H1 (cell line): ENCODE results near the gene PRR5L. TPM values are rescaled to one million over a fixed set of nuclear protein-coding genes. Genes with fewer than 3 reads are reported as not detected.

Experiments used
- CTCF ChIA-PET: fragments of 300-600 bp; sonication (Branson Sonifier 250); formaldehyde crosslinking; loops from one replicate; lab custom pipeline; 2021; ENCODE audit not compliant: partially characterized antibody; lab: Charles Lee
- POLR2A ChIA-PET: fragments of 300-600 bp; sonication (Branson Sonifier 250); formaldehyde crosslinking; loops from one replicate; lab custom pipeline; 2021; ENCODE audit warnings: inconsistent platforms; ENCODE audit not compliant: partially characterized antibody; lab: Charles Lee
- DNase-seq, 2 experiments: peaks; one replicate each; pipeline versions ENCODE4 v3.0.0 to v3.0.0-alpha.2; 2010 to 2022; ENCODE audit warnings: low spot score in 2 of 2, low read depth in 1 of 2, mixed read lengths in 1 of 2
- FAIRE-seq: peaks from 2 replicates; lab custom pipeline; 2011; peaks lifted over from hg19 to GRCh38; lab: Jason Lieb, UNC
- H2AFZ ChIP-seq: 2 replicates; pipeline ENCODE4 v1.8.1; 2012; ENCODE audit warnings: low read length, inconsistent platforms
- H2AK5ac ChIP-seq: 2 replicates; pipeline ENCODE4 v1.6.1; 2013; ENCODE audit warnings: low read depth, low read length
- H2BK120ac ChIP-seq: replicated peaks from 2 replicates; pipeline ENCODE3; 2013; ENCODE audit warnings: low read depth, low read length, inconsistent platforms
- H2BK12ac ChIP-seq: 2 replicates; pipeline ENCODE4 v1.6.1; 2013; ENCODE audit warnings: low read depth, low read length
- H2BK15ac ChIP-seq: 2 replicates; pipeline ENCODE4 v1.6.1; 2013; ENCODE audit warnings: low read length
- H2BK20ac ChIP-seq: 2 replicates; pipeline ENCODE4 v1.6.1; 2013; ENCODE audit warnings: low read length
- H2BK5ac ChIP-seq: 2 replicates; pipeline ENCODE4 v1.6.1; 2013; ENCODE audit warnings: low read depth, low read length
- H3K14ac ChIP-seq: 2 replicates; pipeline ENCODE4 v1.6.1; 2013; ENCODE audit warnings: inconsistent platforms; ENCODE audit not compliant: insufficient read length
- H3K18ac ChIP-seq: 2 replicates; pipeline ENCODE4 v1.6.1; 2013; ENCODE audit warnings: low read length; ENCODE audit errors: extremely low read depth
- H3K23ac ChIP-seq: 2 replicates; pipeline ENCODE4 v1.6.1; 2013; ENCODE audit warnings: inconsistent platforms; ENCODE audit not compliant: insufficient read length
- H3K23me2 ChIP-seq: 2 replicates; pipeline ENCODE4 v1.6.1; 2013; ENCODE audit warnings: low read depth, low read length
- H3K27ac ChIP-seq: 2 replicates; pipeline ENCODE4 v1.6.1; 2011; ENCODE audit warnings: low read depth, low read length, inconsistent platforms
- H3K27me3 ChIP-seq, 4 experiments: replicated peaks in 1 of 4; 1 replicate in 1 of 4; 2 replicates in 3 of 4; pipeline versions ENCODE4 v1.6.1 to v1.8.1; 2011 to 2013; ENCODE audit warnings: low read length in 3 of 4, mild to moderate bottlenecking in 3 of 4, inconsistent platforms in 2 of 4, mixed read lengths in 2 of 4, moderate library complexity in 1 of 4; ENCODE audit not compliant: control insufficient read depth in 3 of 4, insufficient read depth in 3 of 4; ENCODE audit errors: extremely low read depth in 1 of 4
- H3K36me3 ChIP-seq, 4 experiments: 2 replicates each; pipeline versions ENCODE4 v1.6.1 to v1.8.1; 2011 to 2013; ENCODE audit warnings: mild to moderate bottlenecking in 4 of 4, low read length in 3 of 4, moderate library complexity in 2 of 4, control low read depth in 1 of 4, inconsistent platforms in 1 of 4; ENCODE audit not compliant: insufficient read depth in 4 of 4, control insufficient read depth in 2 of 4
- H3K4ac ChIP-seq: replicated peaks from 2 replicates; pipeline ENCODE3; 2013; ENCODE audit warnings: low read length, low read depth, mixed read lengths, inconsistent platforms; ENCODE audit not compliant: insufficient read length
- H3K4me1 ChIP-seq, 4 experiments: replicated peaks in 1 of 4; 1 replicate in 1 of 4; 2 replicates in 3 of 4; pipeline versions ENCODE4 v1.6.1 to v1.8.1; 2011 to 2013; ENCODE audit warnings: low read length in 3 of 4, inconsistent platforms in 2 of 4, mixed read lengths in 1 of 4; ENCODE audit not compliant: insufficient read depth in 4 of 4, control insufficient read depth in 3 of 4
- H3K4me2 ChIP-seq, 2 experiments: 2 replicates each; pipeline versions ENCODE4 v1.6.1 to v1.8.1; 2011 to 2013; ENCODE audit warnings: low read depth in 2 of 2, low read length in 2 of 2, control low read depth in 1 of 2, inconsistent platforms in 1 of 2, mild to moderate bottlenecking in 1 of 2; ENCODE audit not compliant: insufficient read depth in 1 of 2
- H3K4me3 ChIP-seq, 4 experiments: fragments of 200-600, 300-600 bp in 1 of 4; sonication (generic), shearing (Covaris generic), sonication (Bioruptor Twin) in 1 of 4; 2 replicates each; pipeline versions ENCODE4 v1.5.1 to v1.8.1; 2011 to 2016; ENCODE audit warnings: low read length in 4 of 4, low read depth in 3 of 4, control low read depth in 2 of 4, inconsistent platforms in 2 of 4, mild to moderate bottlenecking in 2 of 4, mixed read lengths in 1 of 4, moderate library complexity in 1 of 4; ENCODE audit not compliant: insufficient read depth in 2 of 4; ENCODE audit errors: extremely low read depth in 1 of 4
- H3K56ac ChIP-seq: replicated peaks from 2 replicates; pipeline ENCODE3; 2013; ENCODE audit warnings: low read depth, mild to moderate bottlenecking, mixed read lengths, low read length, inconsistent platforms; ENCODE audit not compliant: insufficient read length
- H3K79me1 ChIP-seq: 2 replicates; pipeline ENCODE4 v1.6.1; 2013; ENCODE audit warnings: low read depth, low read length, control low read depth
- H3K79me2 ChIP-seq, 2 experiments: 2 replicates each; pipeline versions ENCODE4 v1.6.1 to v1.8.1; 2012 to 2013; ENCODE audit warnings: low read length in 2 of 2, mild to moderate bottlenecking in 2 of 2, inconsistent platforms in 1 of 2; ENCODE audit not compliant: insufficient read depth in 2 of 2, control insufficient read depth in 1 of 2
- H3K9ac ChIP-seq, 4 experiments: replicated peaks in 1 of 4; 1 replicate in 1 of 4; 2 replicates in 3 of 4; pipeline versions ENCODE4 v1.6.1 to v1.8.1; 2011 to 2013; ENCODE audit warnings: low read depth in 3 of 4, low read length in 3 of 4, control low read depth in 2 of 4, mild to moderate bottlenecking in 2 of 4, moderate library complexity in 2 of 4, inconsistent platforms in 1 of 4; ENCODE audit errors: extremely low read depth in 1 of 4
- H3K9me3 ChIP-seq, 2 experiments: 2 replicates each; pipeline versions ENCODE4 v1.6.1 to v1.8.1; 2012 to 2013; ENCODE audit warnings: mild to moderate bottlenecking in 2 of 2, moderate library complexity in 2 of 2, control low read depth in 1 of 2, inconsistent platforms in 1 of 2, low read depth in 1 of 2, low read length in 1 of 2, mixed read lengths in 1 of 2; ENCODE audit not compliant: insufficient read depth in 2 of 2
- H4K20me1 ChIP-seq, 2 experiments: replicated peaks in 1 of 2; 2 replicates each; pipeline versions ENCODE3 to v1.8.1; 2011 to 2013; ENCODE audit warnings: inconsistent platforms in 2 of 2, low read length in 2 of 2, mild to moderate bottlenecking in 1 of 2; ENCODE audit not compliant: insufficient read depth in 2 of 2, control insufficient read depth in 1 of 2
- H4K5ac ChIP-seq: 2 replicates; pipeline ENCODE4 v1.6.1; 2013; ENCODE audit warnings: low read length, low read depth, mixed read lengths, inconsistent platforms; ENCODE audit not compliant: insufficient read length
- H4K8ac ChIP-seq: 2 replicates; pipeline ENCODE4 v1.8.0; 2013; ENCODE audit warnings: mild to moderate bottlenecking, moderate library complexity, low read length, inconsistent platforms; ENCODE audit not compliant: insufficient read depth; ENCODE audit errors: extremely low read depth
- H4K91ac ChIP-seq: replicated peaks from 2 replicates; pipeline ENCODE3; 2013; ENCODE audit warnings: low read length, mixed read lengths, inconsistent platforms; ENCODE audit not compliant: insufficient read length
- ASH2L ChIP-seq: fragments of 200-600, 300-600 bp; sonication (generic); IDR thresholded peaks from one replicate; pipeline ENCODE4 v1.7.1; 2017; ENCODE audit warnings: low read length
- BRCA1 ChIP-seq: IDR thresholded peaks from 2 replicates; pipeline ENCODE4 v1.6.1; 2012; ENCODE audit warnings: low read depth, low read length, improper control_type of control experiment
- CBX5 ChIP-seq: fragments of 300-800, 300-1000 bp; sonication (generic); IDR thresholded peaks from 2 replicates; pipeline ENCODE4 v1.7.1; 2016; ENCODE audit warnings: antibody characterized with exemption, low read length, low read depth
- CEBPB ChIP-seq: IDR thresholded peaks from 2 replicates; pipeline ENCODE4 v1.6.1; 2012; ENCODE audit warnings: low read depth, low read length
- E2F6 ChIP-seq: IDR thresholded peaks from 2 replicates; pipeline ENCODE4 v1.6.1; 2012; ENCODE audit warnings: inconsistent platforms
- EGR1 ChIP-seq: IDR thresholded peaks from 2 replicates; pipeline ENCODE4 v1.6.1; 2011; ENCODE audit warnings: low read depth, low read length, borderline replicate concordance
- EZH2 ChIP-seq: fragments of 200-600 bp; sonication (generic); IDR thresholded peaks from 2 replicates; pipeline ENCODE4 v1.7.1; 2012; ENCODE audit warnings: low read depth, mild to moderate bottlenecking, moderate library complexity, low read length, inconsistent platforms; ENCODE audit not compliant: severe bottlenecking
- FOSL1 ChIP-seq: IDR thresholded peaks from 2 replicates; pipeline ENCODE4 v1.6.1; 2011; ENCODE audit warnings: mild to moderate bottlenecking, low read depth, low read length, moderate library complexity; ENCODE audit not compliant: insufficient read depth
- KDM1A ChIP-seq: fragments of 200-600, 300-600 bp; sonication (generic); IDR thresholded peaks from 2 replicates; pipeline ENCODE4 v1.7.1; 2016; ENCODE audit warnings: mild to moderate bottlenecking, low read length, borderline replicate concordance
- SIRT6 ChIP-seq: IDR thresholded peaks from one replicate; pipeline ENCODE4 v1.7.1; 2012; ENCODE audit warnings: low read length, inconsistent platforms
- TBP ChIP-seq: IDR thresholded peaks from 2 replicates; pipeline ENCODE4 v1.6.1; 2011; ENCODE audit warnings: low read depth, low read length, improper control_type of control experiment
- TCF12 ChIP-seq: IDR thresholded peaks from 2 replicates; pipeline ENCODE4 v1.6.1; 2011; ENCODE audit warnings: low read depth, mild to moderate bottlenecking, low read length
- WGBS, 2 experiments: shearing (Covaris generic) in 1 of 2; methylation state at CpG; one replicate each; pipeline versions ENCODE4 v1.1.6 to v1.1.7; 2013 to 2015; ENCODE audit warnings: low lambda C conversion rate in 2 of 2, mixed read lengths in 2 of 2, inconsistent platforms in 1 of 2, low coverage in 1 of 2, missing lambda C conversion rate in 1 of 2; ENCODE audit not compliant: insufficient replicate concordance in 2 of 2, insufficient coverage in 1 of 2, insufficient read length in 1 of 2; ENCODE audit errors: extremely low coverage in 1 of 2, missing lambda C conversion rate in 1 of 2; 5-methylcytosine and 5-hydroxymethylcytosine counted together
- polyA plus RNA-seq, 7 experiments: library from polyadenylated mRNA; depleted of rRNA in 3 of 7; stranded (reverse) in 5 of 7; unstranded in 2 of 7; fragments of >200 nt in 5 of 7; fragments of 200-250 nt in 2 of 7; gene quantifications; 1 replicate in 5 of 7; 2 replicates in 1 of 7; 4 replicates in 1 of 7; pipeline versions ENCODE4 v1.2.1 to v1.2.3, GENCODE V29; 2011 to 2013; ENCODE audit warnings: missing spikeins in 2 of 7, mixed read lengths in 2 of 7
- total RNA-seq: library from RNA; stranded (reverse); fragmentation: NEBNext Ultra II Directional; extraction: Animal tissue kit (Norgen Biotek cat#: 25700); gene quantifications from 2 replicates; pipeline ENCODE4 v1.2.1, GENCODE V29; 2021

The PRR5L gene
- total and polyA plus RNA-seq, 2 of the 8 experiments (the other 6 are each of a cell fraction or from before 2014, with no cell fraction given): 6.6 to 10.1 TPM

GRCh38 chr11:36409152-36409816 is 113.2 kb downstream of the PRR5L start:
- Histone ChIP-seq H3K4ac (no peak overlapping the region), H4K20me1 (no peaks in the 10 kb centered on the region), H3K18ac (no peak overlapping the region), H2BK12ac (no peak overlapping the region), H3K23me2 (no peaks in the 10 kb centered on the region; the same call in 1 of the 2 replicates), H3K9me3 (no peaks in the 10 kb centered on the region), H3K23ac (no peak overlapping the region), H3K4me1 (no peaks in the 10 kb centered on the region), H3K79me2 (no peaks in the 10 kb centered on the region), H2AFZ (no peak overlapping the region), H3K9ac (no peak overlapping the region), H2BK120ac (no peak overlapping the region), H3K56ac (no peak overlapping the region), H4K91ac (no peak overlapping the region), H4K8ac (no peak overlapping the region), H3K14ac (no peak overlapping the region), H2BK20ac (no peak overlapping the region), H3K36me3 (0 out of 8 replicates have a peak, but pooled peaks cover 0 to 2% (median 0%) of the 10 kb centered on the region in 4 experiments), H3K27ac (no peak overlapping the region), H2AK5ac (no peak overlapping the region), H3K79me1 (no peaks in the 10 kb centered on the region), H2BK5ac (no peak overlapping the region), H4K5ac (no peak overlapping the region), H3K4me3 (no peak overlapping the region), H2BK15ac (no peak overlapping the region), H3K27me3 (no peaks in the 10 kb centered on the region), H3K4me2 (no peak overlapping the region)
- POLR2A ChIA-PET: no interaction called here
- no peak for DNase-seq
- CTCF ChIA-PET: no interaction called here
- no peak for FAIRE-seq
- TF ChIP-seq BRCA1 (no peak), TCF12 (no peak), EGR1 (no peak), SIRT6 (no peak), TBP (no peak), EZH2 (no peak), CBX5 (no peak), ASH2L (no peak), CEBPB (no peak), E2F6 (no peak), FOSL1 (no peak), KDM1A (no peak)
- 80% methylated on average over 8 of the region's 8 CpGs; no CpG with 5 or more reads in 1 of the 2 experiments for WGBS, 2 experiments
